ENCODE results near the gene NSRP1. TPM values are rescaled to one million over a fixed set of nuclear protein-coding genes. Genes with fewer than 3 reads are reported as not detected.
"Not testable (repeated sequence)": the region's sequence is repeated elsewhere in the genome, so short reads cannot be mapped to it uniquely, and the experiment has no call there.

Gene NSRP1
- total RNA-seq, 1 experiment from 2014 or later: 3.0 TPM

DNA sequence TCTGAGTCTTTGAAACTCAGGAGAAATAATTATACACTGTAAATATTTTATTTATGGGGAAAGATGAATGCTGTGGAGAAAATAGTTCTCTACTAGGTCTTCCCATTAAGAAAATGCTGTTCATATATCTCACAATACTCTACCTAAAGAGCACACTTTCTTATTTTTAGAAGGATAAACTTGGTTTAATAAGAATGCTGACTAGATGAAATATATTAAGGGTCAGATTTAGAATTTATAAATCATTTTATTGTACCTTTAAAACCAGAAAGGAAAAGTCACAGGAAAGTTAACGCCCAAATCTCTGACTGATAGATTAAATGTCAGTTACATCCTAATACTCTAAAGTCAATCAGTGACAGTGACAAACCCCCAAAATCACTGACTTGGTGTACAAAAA, 70.1 kb downstream of the NSRP1 start:
- Histone ChIP-seq H3K27me3 (ENCODE audit: control insufficient read depth, insufficient read depth, low read length) (no peaks in the 10 kb centered on the region), H3K36me3 (replicated peaks; ENCODE audit: control insufficient read depth, insufficient read depth, low read length) (peaks cover 2% of the 10 kb centered on the region; the same call in 1 of the 2 replicates), H3K4me3 (ENCODE audit: insufficient read depth, low read depth, low read length) (no peak overlapping the region)
- DNase-seq: no peak

DNA sequence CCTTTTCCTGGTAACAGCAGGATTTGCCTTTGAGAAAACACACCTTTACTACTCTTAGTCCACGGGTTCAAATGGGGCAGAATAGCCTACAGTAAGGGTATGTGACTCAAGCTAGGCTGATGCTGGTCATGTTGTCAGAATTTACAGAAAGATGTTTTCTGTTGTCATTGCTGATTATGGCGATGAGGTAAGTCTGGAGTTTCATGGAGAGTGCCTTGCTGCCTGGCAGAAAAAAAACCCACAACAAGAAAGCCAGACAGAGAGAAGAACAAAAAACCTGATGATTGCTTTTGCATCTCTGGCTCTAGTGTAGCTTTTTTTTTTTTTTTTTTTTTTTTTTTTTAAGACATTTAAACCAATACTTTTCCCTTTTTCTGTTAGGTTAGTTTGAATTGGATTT, 71.0 kb downstream of the NSRP1 start:
- Histone ChIP-seq H3K4me3 (ENCODE audit: insufficient read depth, low read depth, low read length) (no peak overlapping the region), H3K27me3 (ENCODE audit: control insufficient read depth, insufficient read depth, low read length) (no peaks in the 10 kb centered on the region), H3K36me3 (replicated peaks; ENCODE audit: control insufficient read depth, insufficient read depth, low read length) (peaks cover 2% of the 10 kb centered on the region; the same call in 1 of the 2 replicates)
- no peak for DNase-seq

- Histone ChIP-seq H3K36me3 (replicated peaks; ENCODE audit: control insufficient read depth, insufficient read depth, low read length) (peaks cover 2% of the 10 kb centered on the region; the same call in 1 of the 2 replicates), H3K4me3 (ENCODE audit: insufficient read depth, low read depth, low read length) (no peak overlapping the region), H3K27me3 (ENCODE audit: control insufficient read depth, insufficient read depth, low read length) (no peaks in the 10 kb centered on the region)
- no peak for DNase-seq
Observed at GRCh38 chr17:30188211-30188939, 71.8 kb downstream of the NSRP1 start.

DNA sequence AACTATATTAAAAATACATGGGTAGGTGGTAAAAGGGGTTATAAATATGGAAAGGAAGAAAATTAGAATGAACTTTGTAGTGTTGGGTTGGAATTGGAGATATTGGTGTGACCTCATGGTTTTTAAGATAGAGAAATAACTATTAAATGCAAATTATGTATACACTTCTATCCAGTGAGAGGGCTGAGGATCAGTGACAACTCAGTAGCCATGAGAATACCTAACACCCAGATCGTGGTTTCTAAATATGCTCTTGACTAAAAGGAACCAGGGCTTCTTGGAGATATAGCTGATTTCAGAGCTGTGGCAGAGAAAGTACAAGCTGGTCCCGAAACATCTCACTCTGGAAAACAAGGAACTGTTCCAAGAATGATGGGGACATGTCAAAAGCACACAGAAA, 74.5 kb downstream of the NSRP1 start:
- no peaks in the 10 kb centered on the region; the same call in 1 of the 2 replicates for H3K27me3 ChIP-seq (ENCODE audit: control insufficient read depth, insufficient read depth, low read length)
- H3K36me3 ChIP-seq (replicated peaks; ENCODE audit: control insufficient read depth, insufficient read depth, low read length): no peaks in the 10 kb centered on the region
- no peak for DNase-seq
- no peak overlapping the region for H3K4me3 ChIP-seq (ENCODE audit: insufficient read depth, low read depth, low read length)

- no peaks in the 10 kb centered on the region; the same call in 1 of the 2 replicates for H3K27me3 ChIP-seq (ENCODE audit: control insufficient read depth, insufficient read depth, low read length)
- H3K36me3 ChIP-seq (replicated peaks; ENCODE audit: control insufficient read depth, insufficient read depth, low read length): no peaks in the 10 kb centered on the region
- no peak overlapping the region for H3K4me3 ChIP-seq (ENCODE audit: insufficient read depth, low read depth, low read length)
- DNase-seq: no peak
Observed at GRCh38 chr17:30196504-30196903, 79.9 kb downstream of the NSRP1 start.

- no peak overlapping the region for H3K4me3 ChIP-seq (ENCODE audit: insufficient read depth, low read depth, low read length)
- no peak for DNase-seq
- H3K36me3 ChIP-seq (replicated peaks; ENCODE audit: control insufficient read depth, insufficient read depth, low read length): no peaks in the 10 kb centered on the region
- no peaks in the 10 kb centered on the region; the same call in 1 of the 2 replicates for H3K27me3 ChIP-seq (ENCODE audit: control insufficient read depth, insufficient read depth, low read length)
Observed at GRCh38 chr17:30197416-30197815, 80.8 kb downstream of the NSRP1 start.

DNA sequence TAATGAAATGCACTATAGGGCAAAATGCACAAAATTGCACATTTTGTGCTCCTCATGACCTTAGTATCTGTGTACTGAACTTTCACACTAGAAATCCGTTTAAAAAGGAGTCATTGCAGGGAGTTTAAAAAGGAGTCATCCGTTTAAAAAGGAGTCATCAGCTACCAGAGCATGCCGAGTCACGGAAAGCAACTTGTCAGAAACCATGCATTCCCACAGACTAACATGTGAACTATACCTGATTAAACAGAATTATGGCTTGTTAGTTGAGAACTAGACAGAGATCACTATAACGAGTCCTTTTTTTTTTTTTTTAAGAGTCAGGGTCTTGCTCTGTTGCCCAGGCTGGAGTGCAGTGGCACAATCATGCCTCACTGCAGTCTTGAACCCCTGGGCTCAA, 83.0 kb downstream of the NSRP1 start:
- Histone ChIP-seq H3K27me3 (ENCODE audit: control insufficient read depth, insufficient read depth, low read length) (no peaks in the 10 kb centered on the region), H3K36me3 (replicated peaks; ENCODE audit: control insufficient read depth, insufficient read depth, low read length) (no peaks in the 10 kb centered on the region), H3K4me3 (ENCODE audit: insufficient read depth, low read depth, low read length) (no peak overlapping the region)
- DNase-seq: no peak

DNA sequence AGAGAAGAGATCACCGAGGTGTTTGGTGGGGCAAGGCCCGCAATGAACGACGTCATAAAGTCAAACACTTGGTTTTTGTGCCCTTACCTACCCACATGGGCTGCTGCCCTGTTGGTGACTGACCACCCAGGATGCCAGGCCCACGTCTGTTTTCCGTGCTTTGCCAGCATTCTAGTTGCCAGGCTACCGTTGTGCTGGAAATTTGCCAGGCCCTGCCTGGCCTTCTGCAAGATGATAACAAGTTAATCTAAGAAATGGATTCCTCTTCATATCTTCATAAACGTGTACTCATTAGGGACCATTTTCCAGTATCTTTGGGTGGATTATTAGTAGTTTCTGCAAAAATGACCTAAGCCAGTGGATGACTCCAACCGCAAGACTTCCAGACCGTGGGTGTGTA, 83.5 kb downstream of the NSRP1 start:
- Histone ChIP-seq H3K4me3 (ENCODE audit: insufficient read depth, low read depth, low read length) (no peak overlapping the region), H3K27me3 (ENCODE audit: control insufficient read depth, insufficient read depth, low read length) (no peaks in the 10 kb centered on the region), H3K36me3 (replicated peaks; ENCODE audit: control insufficient read depth, insufficient read depth, low read length) (no peaks in the 10 kb centered on the region)
- no peak for DNase-seq

DNA sequence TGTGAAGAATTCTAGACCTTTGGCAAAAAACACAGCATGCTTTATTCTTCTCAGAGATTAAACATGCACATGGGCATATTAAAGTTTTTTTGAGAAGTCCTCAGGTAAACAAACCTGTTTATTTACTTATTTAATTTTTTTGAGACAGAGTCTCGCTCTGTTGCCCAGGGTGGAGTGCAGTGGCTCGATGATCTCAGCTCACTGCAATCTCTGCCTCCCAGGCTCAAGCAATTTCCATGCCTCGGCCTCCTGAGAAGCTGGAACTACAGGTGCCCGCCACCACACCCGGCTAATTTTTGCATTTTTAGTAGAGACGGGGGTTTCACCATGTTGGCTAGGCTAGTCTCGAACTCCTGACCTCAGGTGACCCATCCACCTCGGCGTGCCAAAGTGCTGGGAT, 84.0 kb downstream of the NSRP1 start:
- H3K36me3 ChIP-seq (replicated peaks; ENCODE audit: control insufficient read depth, insufficient read depth, low read length); H3K4me3 ChIP-seq (ENCODE audit: insufficient read depth, low read depth, low read length); DNase-seq; H3K27me3 ChIP-seq (ENCODE audit: control insufficient read depth, insufficient read depth, low read length): not testable (repeated sequence)

DNA sequence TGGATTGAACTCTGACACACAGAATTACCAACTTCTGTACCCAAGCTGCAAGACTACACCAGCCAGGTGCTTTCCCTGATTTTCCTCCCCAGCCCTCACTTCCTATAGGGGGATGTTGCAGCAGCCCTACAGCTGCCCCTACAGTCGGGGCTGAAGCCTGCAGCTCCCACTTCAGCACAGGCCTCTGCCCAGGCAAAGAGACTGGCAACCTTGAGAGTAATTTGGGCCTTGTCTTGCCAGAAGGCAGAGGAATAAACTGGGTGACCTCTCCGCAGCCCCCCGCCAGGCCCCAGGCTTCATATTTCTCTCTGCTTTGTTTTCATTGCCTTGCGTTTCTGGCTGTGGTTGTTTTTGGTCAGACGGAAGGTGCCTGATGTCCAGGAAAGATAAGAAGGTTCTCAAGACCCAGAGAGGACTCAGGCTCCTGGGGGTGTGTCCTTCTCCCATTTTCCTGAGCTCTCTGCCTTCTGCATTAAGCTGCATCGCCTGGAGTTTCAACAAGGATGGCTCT, 86.9 kb downstream of the NSRP1 start:
- Histone ChIP-seq H3K4me3 (ENCODE audit: insufficient read depth, low read depth, low read length) (no peak overlapping the region), H3K27me3 (ENCODE audit: control insufficient read depth, insufficient read depth, low read length) (no peaks in the 10 kb centered on the region), H3K36me3 (replicated peaks; ENCODE audit: control insufficient read depth, insufficient read depth, low read length) (no peaks in the 10 kb centered on the region)
- DNase-seq: peak; percentile 73

DNA sequence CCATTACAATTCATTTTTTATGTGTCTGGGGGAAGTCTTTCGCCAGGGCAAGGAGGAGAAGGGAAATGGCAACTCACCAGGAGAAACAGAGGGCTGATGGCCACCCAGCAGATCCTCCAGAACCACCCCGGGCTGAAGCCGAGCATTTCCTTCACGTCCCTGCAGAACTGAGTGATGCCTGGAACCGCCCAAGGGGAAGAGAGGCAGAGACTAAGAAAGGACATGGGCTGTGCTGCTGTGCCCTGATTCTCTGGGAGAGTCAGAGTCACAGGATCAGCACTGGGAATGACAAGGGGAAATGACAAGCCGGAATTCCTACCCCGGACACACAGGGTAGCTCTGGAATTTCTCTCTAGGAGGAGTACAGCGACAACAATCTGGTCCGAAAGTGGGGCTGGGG, 91.0 kb downstream of the NSRP1 start:
- Histone ChIP-seq H3K27me3 (ENCODE audit: control insufficient read depth, insufficient read depth, low read length) (no peaks in the 10 kb centered on the region), H3K36me3 (replicated peaks; ENCODE audit: control insufficient read depth, insufficient read depth, low read length) (no peaks in the 10 kb centered on the region)
- no peak for DNase-seq

GRCh38 chr17:30208214-30208613, 91.6 kb downstream of the NSRP1 start:
- no peak overlapping the region for H3K4me3 ChIP-seq (ENCODE audit: insufficient read depth, low read depth, low read length)
- no peaks in the 10 kb centered on the region for H3K36me3 ChIP-seq (replicated peaks; ENCODE audit: control insufficient read depth, insufficient read depth, low read length)
- DNase-seq: no peak
- no peaks in the 10 kb centered on the region for H3K27me3 ChIP-seq (ENCODE audit: control insufficient read depth, insufficient read depth, low read length)

More for the DNA sequence above, 91.0 kb downstream of the NSRP1 start:
- H3K4me3 ChIP-seq (ENCODE audit: insufficient read depth, low read depth, low read length): no peak overlapping the region

DNA sequence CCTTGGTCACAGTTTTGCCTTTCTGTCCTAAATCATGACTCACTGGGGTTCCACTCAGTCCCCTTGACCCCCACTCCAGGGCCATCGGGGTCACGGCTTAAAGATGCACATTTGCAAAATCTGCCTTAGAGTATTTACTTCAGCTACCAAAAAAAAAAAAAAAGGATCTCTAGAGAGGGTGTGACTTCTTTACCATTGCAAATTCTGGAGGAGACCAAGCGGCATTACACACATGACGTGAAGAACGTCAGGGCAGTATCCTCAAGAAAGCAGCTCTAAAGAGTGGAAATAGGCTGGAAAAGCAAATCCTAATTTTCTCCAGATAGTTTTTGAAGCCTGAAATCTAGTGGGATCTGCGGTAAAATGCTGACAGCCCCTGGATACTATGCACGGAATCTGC, 93.3 kb downstream of the NSRP1 start:
- no peaks in the 10 kb centered on the region for H3K27me3 ChIP-seq (ENCODE audit: control insufficient read depth, insufficient read depth, low read length)
- H3K36me3 ChIP-seq (replicated peaks; ENCODE audit: control insufficient read depth, insufficient read depth, low read length): no peaks in the 10 kb centered on the region
- DNase-seq: no peak
- no peak overlapping the region for H3K4me3 ChIP-seq (ENCODE audit: insufficient read depth, low read depth, low read length)

DNA sequence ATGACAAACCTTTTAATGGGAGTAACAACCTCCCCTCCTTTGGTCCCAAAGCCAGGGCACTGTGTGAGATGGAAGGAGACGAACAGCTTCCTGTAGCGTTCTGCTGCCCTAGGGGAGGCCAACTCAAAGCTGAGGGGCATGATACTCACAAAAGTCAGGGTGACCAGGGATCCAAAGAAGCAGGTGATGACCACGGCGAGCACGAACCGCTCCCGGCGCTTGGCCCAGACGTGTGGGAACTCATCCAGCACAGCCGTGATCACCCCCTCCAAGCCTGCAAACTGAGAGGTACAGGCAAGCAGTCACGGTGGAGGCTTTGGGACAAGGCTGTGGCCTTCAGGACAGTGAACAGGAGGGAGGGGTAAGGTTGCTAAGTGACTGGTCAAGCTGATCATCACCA, 93.8 kb downstream of the NSRP1 start:
- no peaks in the 10 kb centered on the region for H3K36me3 ChIP-seq (replicated peaks; ENCODE audit: control insufficient read depth, insufficient read depth, low read length)
- DNase-seq: no peak
- H3K4me3 ChIP-seq (ENCODE audit: insufficient read depth, low read depth, low read length): no peak overlapping the region

GRCh38 chr17:30210901-30211300, 94.3 kb downstream of the NSRP1 start:
- Histone ChIP-seq H3K27me3 (ENCODE audit: control insufficient read depth, insufficient read depth, low read length) (no peaks in the 10 kb centered on the region), H3K36me3 (replicated peaks; ENCODE audit: control insufficient read depth, insufficient read depth, low read length) (no peaks in the 10 kb centered on the region), H3K4me3 (ENCODE audit: insufficient read depth, low read depth, low read length) (no peak overlapping the region)
- DNase-seq: no peak

More for the DNA sequence above, 93.8 kb downstream of the NSRP1 start:
- no peaks in the 10 kb centered on the region for H3K27me3 ChIP-seq (ENCODE audit: control insufficient read depth, insufficient read depth, low read length)
